ENCODE measurements around the gene PALLD. TPM values are rescaled to one million over a fixed set of nuclear protein-coding genes. Genes with fewer than 3 reads are reported as not detected.
"Not testable (repeated sequence)": the region's sequence is repeated elsewhere in the genome, so short reads cannot be mapped to it uniquely, and the experiment has no call there.

The PALLD gene
- total RNA-seq, 2 experiments from 2014 or later: 1.5 to 3.7 TPM

- Mint-ChIP-seq H3K36me3 (no peaks in the 10 kb centered on the region), H3K4me3 (no peak overlapping the region), H3K27me3 (peaks cover 15% of the 10 kb centered on the region), H3K4me1 (peaks cover 13% of the 10 kb centered on the region), H3K9me3 (ENCODE audit: low read depth) (peaks cover 3% of the 10 kb centered on the region), H3K27ac (no peak overlapping the region)
- DNase-seq: no peak
- CTCF ChIA-PET: no interaction called here
- no peak for ATAC-seq
Measured at GRCh38 chr4:168724686-168725411, 228.0 kb downstream of the PALLD start.

- Mint-ChIP-seq H3K4me1 (peaks cover 13% of the 10 kb centered on the region), H3K27ac (no peak overlapping the region), H3K36me3 (no peaks in the 10 kb centered on the region), H3K27me3 (peaks cover 20% of the 10 kb centered on the region), H3K4me3 (no peak overlapping the region), H3K9me3 (ENCODE audit: low read depth) (peaks cover 3% of the 10 kb centered on the region)
- DNase-seq (no peak), ATAC-seq (no peak)
- CTCF ChIA-PET: no interaction called here
Measured at GRCh38 chr4:168725930-168726329, 229.1 kb downstream of the PALLD start.

- Mint-ChIP-seq H3K27me3 (peaks cover 31% of the 10 kb centered on the region), H3K4me1 (peaks cover 12% of the 10 kb centered on the region)
- CTCF ChIA-PET; H3K36me3 Mint-ChIP-seq; H3K4me3 Mint-ChIP-seq; ATAC-seq; H3K27ac Mint-ChIP-seq; DNase-seq; H3K9me3 Mint-ChIP-seq (ENCODE audit: low read depth): not testable (repeated sequence)
Measured at GRCh38 chr4:168727181-168727580, 230.3 kb downstream of the PALLD start.

- no peaks in the 10 kb centered on the region for H3K4me1 Mint-ChIP-seq
- no peak overlapping the region for H3K27ac Mint-ChIP-seq
- H3K4me3 Mint-ChIP-seq: no peak overlapping the region
- H3K27me3 Mint-ChIP-seq: peaks cover 32% of the 10 kb centered on the region
- no peaks in the 10 kb centered on the region for H3K36me3 Mint-ChIP-seq
- no peak for DNase-seq
- ATAC-seq: no peak
- H3K9me3 Mint-ChIP-seq (ENCODE audit: low read depth): peaks cover 3% of the 10 kb centered on the region
- CTCF ChIA-PET: no interaction called here
Measured at GRCh38 chr4:168731006-168731636, 234.3 kb downstream of the PALLD start.

DNA sequence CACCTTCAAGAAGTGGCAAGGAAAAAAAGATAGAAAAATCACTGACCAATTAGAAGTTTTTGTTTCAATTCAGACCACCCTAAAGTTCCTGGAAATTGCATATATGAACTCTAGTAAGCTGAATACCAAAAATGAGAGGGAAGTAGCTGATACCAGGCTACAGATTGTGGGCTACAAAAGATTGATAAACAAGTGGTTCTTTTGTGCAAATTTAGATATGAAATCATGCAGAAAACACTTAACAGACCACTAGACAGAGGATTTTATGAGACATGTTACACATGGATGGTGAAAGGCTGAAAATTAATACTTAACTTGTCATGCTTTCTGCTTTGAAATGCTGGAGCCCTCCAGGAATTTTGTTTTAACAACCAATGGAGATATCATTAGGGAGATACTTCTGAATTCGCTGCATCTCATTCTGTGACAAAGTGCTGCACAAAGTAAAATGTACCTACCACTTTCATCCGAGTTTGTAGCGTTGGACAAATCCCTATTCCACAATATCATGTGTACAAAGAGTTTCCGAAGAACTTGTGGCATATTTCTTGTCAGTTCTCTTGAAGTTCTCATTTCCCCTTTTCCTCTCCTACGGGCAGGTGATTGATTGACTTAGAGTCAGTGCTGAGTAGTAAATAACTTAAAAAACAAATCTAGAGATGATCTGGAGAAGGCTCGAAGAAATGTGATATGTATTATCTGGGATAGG lies 235.0 kb downstream of the PALLD start:
- CTCF ChIA-PET: no interaction called here
- Mint-ChIP-seq H3K4me3 (no peak overlapping the region), H3K27ac (no peak overlapping the region), H3K9me3 (ENCODE audit: low read depth) (peaks cover 3% of the 10 kb centered on the region), H3K36me3 (no peaks in the 10 kb centered on the region), H3K4me1 (no peaks in the 10 kb centered on the region), H3K27me3 (peaks cover 32% of the 10 kb centered on the region)
- no peak for DNase-seq
- no peak for ATAC-seq

GRCh38 chr4:168732714-168733113 lies 235.9 kb downstream of the PALLD start:
- CTCF ChIA-PET: no interaction called here
- H3K9me3 Mint-ChIP-seq (ENCODE audit: low read depth): peaks cover 3% of the 10 kb centered on the region

GRCh38 chr4:168734703-168735678 lies 238.1 kb downstream of the PALLD start:
- H3K27ac Mint-ChIP-seq: no peak overlapping the region
- CTCF ChIA-PET: no interaction called here

More at GRCh38 chr4:168732714-168733113, 235.9 kb downstream of the PALLD start:
- no peak for DNase-seq
- H3K4me1 Mint-ChIP-seq: no peaks in the 10 kb centered on the region
- no peaks in the 10 kb centered on the region for H3K36me3 Mint-ChIP-seq
- H3K27ac Mint-ChIP-seq: no peak overlapping the region
- ATAC-seq: no peak
- H3K27me3 Mint-ChIP-seq: peaks cover 30% of the 10 kb centered on the region
- no peak overlapping the region for H3K4me3 Mint-ChIP-seq

DNA sequence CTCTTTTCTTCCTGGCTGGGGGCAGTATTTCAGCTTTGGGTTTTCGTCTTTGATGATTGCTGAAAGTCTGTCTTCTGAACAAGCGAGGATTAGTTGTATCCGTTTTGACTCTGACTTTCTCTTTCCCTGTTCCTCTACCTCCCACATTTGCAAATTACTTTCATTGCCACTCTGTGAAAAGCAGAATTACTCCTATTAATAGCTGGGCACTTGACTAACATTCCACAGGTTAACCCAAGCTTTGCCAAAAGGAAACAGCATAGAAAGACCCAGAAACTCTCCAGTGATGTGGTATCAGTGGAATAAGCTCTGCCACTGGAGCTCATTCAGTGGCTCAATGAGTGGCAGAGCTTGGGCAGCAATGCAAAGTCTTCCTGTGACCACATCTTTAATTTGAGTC lies 238.9 kb downstream of the PALLD start:
- no peak for ATAC-seq
- no peaks in the 10 kb centered on the region for H3K36me3 Mint-ChIP-seq
- peaks cover 29% of the 10 kb centered on the region for H3K27me3 Mint-ChIP-seq
- no peak overlapping the region for H3K4me3 Mint-ChIP-seq
- H3K9me3 Mint-ChIP-seq (ENCODE audit: low read depth): no peaks in the 10 kb centered on the region
- no peak for DNase-seq
- H3K4me1 Mint-ChIP-seq: no peaks in the 10 kb centered on the region
- CTCF ChIA-PET: no interaction called here
- no peak overlapping the region for H3K27ac Mint-ChIP-seq

More at GRCh38 chr4:168734703-168735678, 238.1 kb downstream of the PALLD start:
- H3K9me3 Mint-ChIP-seq (ENCODE audit: low read depth): no peaks in the 10 kb centered on the region
- no peaks in the 10 kb centered on the region for H3K36me3 Mint-ChIP-seq
- peaks cover 31% of the 10 kb centered on the region for H3K27me3 Mint-ChIP-seq
- no peaks in the 10 kb centered on the region for H3K4me1 Mint-ChIP-seq
- ATAC-seq (no peak), DNase-seq (no peak)
- no peak overlapping the region for H3K4me3 Mint-ChIP-seq

DNA sequence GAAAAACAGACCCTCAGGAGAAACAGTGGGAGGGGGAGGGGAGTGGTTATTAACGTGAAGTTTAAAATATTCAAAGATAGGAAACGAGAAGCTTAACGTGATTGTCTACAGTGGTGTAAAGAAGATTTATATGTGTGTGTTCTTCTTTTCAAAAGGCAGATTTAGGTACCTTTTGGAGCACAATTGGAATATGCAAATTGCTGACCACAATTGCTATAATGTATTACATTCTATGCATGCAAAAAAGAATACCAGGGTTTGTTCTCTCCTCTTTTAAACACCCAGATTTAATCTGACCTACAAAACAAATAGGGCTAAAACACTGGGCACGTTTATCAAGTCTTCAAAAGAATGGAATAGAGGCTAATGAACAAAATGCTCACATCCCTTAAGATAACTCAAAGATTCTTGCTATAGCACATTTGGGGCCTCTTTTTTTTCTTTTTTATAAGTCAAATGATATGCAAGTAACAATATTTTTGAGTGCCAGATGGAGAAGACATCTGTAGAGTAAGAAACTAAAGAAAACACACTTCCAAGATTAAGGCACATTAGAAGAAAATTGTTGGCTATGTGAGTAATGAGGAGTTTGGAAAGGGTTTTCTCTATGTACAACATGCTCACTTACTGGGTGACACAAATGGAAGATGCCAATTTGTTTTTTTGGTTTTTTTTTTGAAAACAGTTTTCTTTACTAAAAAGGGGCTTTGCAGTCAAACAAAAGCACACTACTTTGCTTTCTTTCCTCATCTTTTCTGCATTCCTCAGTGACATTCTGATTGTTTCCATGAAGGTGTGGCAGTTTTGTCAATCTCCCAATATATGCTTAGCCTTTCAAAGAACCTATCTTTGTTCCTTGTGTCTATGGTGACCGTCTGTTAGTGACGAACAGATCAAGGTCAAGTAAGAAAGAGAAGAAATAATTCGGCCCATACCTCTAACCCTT lies 240.3 kb downstream of the PALLD start:
- Mint-ChIP-seq H3K27me3 (peaks cover 25% of the 10 kb centered on the region), H3K4me3 (no peak overlapping the region), H3K9me3 (ENCODE audit: low read depth) (no peaks in the 10 kb centered on the region), H3K27ac (no peak overlapping the region), H3K36me3 (no peaks in the 10 kb centered on the region), H3K4me1 (no peaks in the 10 kb centered on the region)
- DNase-seq: no peak
- ATAC-seq: no peak
- CTCF ChIA-PET: no interaction called here

GRCh38 chr4:168737806-168738172 lies 240.9 kb downstream of the PALLD start:
- ATAC-seq (no peak), DNase-seq (no peak)
- Mint-ChIP-seq H3K27me3 (peaks cover 21% of the 10 kb centered on the region), H3K27ac (no peak overlapping the region), H3K4me1 (no peaks in the 10 kb centered on the region), H3K4me3 (no peak overlapping the region), H3K36me3 (no peaks in the 10 kb centered on the region), H3K9me3 (ENCODE audit: low read depth) (no peaks in the 10 kb centered on the region)
- CTCF ChIA-PET: no interaction called here

- Mint-ChIP-seq H3K4me1 (no peaks in the 10 kb centered on the region), H3K9me3 (ENCODE audit: low read depth) (no peaks in the 10 kb centered on the region), H3K4me3 (no peak overlapping the region), H3K27ac (no peak overlapping the region), H3K27me3 (peaks cover 35% of the 10 kb centered on the region), H3K36me3 (no peaks in the 10 kb centered on the region)
- no peak for ATAC-seq
- CTCF ChIA-PET: no interaction called here
- DNase-seq: no peak
Measured at GRCh38 chr4:168739886-168740285, 243.0 kb downstream of the PALLD start.

DNA sequence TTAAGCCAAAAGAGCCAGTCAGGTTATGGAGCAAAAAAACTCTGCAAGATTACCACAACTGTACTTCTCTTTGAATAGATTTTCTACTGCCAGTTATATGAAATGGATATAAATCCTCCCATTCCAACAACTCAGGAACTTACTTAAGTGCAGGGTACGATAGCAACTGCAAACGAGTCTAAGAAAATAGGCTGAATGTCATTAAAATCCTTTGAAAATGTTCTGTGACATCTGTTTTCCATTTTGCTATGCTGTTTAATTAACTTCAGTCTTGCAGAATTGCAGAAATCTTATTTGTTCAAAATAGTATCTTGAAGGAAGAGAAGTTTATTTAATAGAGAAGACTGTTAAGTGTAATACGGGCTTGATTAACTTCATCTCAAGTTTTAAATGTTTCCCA lies 243.8 kb downstream of the PALLD start:
- DNase-seq: no peak
- H3K4me3 Mint-ChIP-seq: no peak overlapping the region
- CTCF ChIA-PET: no interaction called here
- no peaks in the 10 kb centered on the region for H3K9me3 Mint-ChIP-seq (ENCODE audit: low read depth)
- H3K4me1 Mint-ChIP-seq: no peaks in the 10 kb centered on the region
- no peak for ATAC-seq
- H3K27me3 Mint-ChIP-seq: peaks cover 35% of the 10 kb centered on the region
- no peaks in the 10 kb centered on the region for H3K36me3 Mint-ChIP-seq
- H3K27ac Mint-ChIP-seq: no peak overlapping the region

Data from activated CD8-positive, alpha-beta memory T cell treated with anti-CD3 and anti-CD28 coated beads, Interleukin-2, amount 10 ng/mL, durations not matched to agents 7 days and 5 days (primary cell).